SK-N-MC (cell line): ENCODE measurements around the gene INHBC.

Experiments
- EZH2 ChIP-seq: fragments of 200-600 bp; sonication (generic); IDR thresholded peaks from one replicate; pipeline ENCODE4 v1.6.1; 2017; ENCODE audit warnings: antibody characterized with exemption
- FOXP2 ChIP-seq: optimal IDR thresholded peaks from 2 replicates; pipeline ENCODE3; 2011; ENCODE audit warnings: mild to moderate bottlenecking, moderate library complexity; ENCODE audit not compliant: insufficient read depth; ENCODE audit errors: extremely low read length, control extremely low read depth
- POLR2AphosphoS5 ChIP-seq: IDR thresholded peaks from 2 replicates; pipeline ENCODE4 v1.6.1; 2012; ENCODE audit warnings: mild to moderate bottlenecking, low read depth, low read length, borderline replicate concordance

DNA sequence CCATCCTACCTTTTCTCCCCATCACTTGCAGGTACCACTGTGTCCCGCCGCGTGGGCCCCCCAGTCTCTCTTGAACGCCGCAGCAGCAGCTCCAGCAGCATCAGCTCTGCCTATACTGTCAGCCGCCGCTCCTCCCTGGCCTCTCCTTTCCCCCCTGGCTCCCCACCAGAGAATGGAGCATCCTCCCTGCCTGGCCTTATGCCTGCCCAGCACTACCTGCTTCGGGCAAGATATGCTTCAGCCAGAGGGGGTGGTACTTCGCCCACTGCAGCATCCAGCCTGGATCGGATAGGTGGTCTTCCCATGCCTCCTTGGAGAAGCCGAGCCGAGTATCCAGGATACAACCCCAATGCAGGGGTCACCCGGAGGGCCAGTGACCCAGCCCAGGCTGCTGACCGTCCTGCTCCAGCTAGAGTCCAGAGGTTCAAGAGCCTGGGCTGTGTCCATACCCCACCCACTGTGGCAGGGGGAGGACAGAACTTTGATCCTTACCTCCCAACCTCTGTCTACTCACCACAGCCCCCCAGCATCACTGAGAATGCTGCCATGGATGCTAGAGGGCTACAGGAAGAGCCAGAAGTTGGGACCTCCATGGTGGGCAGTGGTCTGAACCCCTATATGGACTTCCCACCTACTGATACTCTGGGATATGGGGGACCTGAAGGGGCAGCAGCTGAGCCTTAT is 35.8 kb downstream of the INHBC start:
- no peak for TF ChIP-seq EZH2
- no peak for TF ChIP-seq POLR2AphosphoS5
- no peak for TF ChIP-seq FOXP2
